ENCODE measurements around the gene IL15RA. TPM values are rescaled to one million over a fixed set of nuclear protein-coding genes. Genes with fewer than 3 reads are reported as not detected.

Gene IL15RA
- total and polyA plus RNA-seq, 12 donors = 2.8 to 55.8 (median 10.0) TPM

GRCh38 chr10:5945561-5946418, 31.6 kb downstream of the IL15RA start:
- TF ChIP-seq, protein P1, sequence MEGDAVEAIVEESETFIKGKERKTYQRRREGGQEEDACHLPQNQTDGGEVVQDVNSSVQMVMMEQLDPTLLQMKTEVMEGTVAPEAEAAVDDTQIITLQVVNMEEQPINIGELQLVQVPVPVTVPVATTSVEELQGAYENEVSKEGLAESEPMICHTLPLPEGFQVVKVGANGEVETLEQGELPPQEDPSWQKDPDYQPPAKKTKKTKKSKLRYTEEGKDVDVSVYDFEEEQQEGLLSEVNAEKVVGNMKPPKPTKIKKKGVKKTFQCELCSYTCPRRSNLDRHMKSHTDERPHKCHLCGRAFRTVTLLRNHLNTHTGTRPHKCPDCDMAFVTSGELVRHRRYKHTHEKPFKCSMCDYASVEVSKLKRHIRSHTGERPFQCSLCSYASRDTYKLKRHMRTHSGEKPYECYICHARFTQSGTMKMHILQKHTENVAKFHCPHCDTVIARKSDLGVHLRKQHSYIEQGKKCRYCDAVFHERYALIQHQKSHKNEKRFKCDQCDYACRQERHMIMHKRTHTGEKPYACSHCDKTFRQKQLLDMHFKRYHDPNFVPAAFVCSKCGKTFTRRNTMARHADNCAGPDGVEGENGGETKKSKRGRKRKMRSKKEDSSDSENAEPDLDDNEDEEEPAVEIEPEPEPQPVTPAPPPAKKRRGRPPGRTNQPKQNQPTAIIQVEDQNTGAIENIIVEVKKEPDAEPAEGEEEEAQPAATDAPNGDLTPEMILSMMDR (IDR thresholded peaks at IDR 0.05) = no peak
- TF ChIP-seq POLR2A (IDR thresholded peaks at IDR 0.05) = no peak
- Histone ChIP-seq H3K27ac (peak overlapping the region; percentile 6 to 94 (median 81)), H3K4me1 (replicated peaks in 1 of 2) (peaks cover 9 to 57% of the 10 kb centered on the region in 2 donors), H3K27me3 (no peaks in the 10 kb centered on the region), H3K36me3 (replicated peaks in 1 of 2) (no peaks in the 10 kb centered on the region), H3K4me3 (peak overlapping the region in 1 of 4 donors; percentile 38), H3K9me3 (replicated peaks in 1 of 3) (no peaks in the 10 kb centered on the region)
- WGBS, 4 donors = 43 to 62% (median 48%) methylated on average over 18 to 21 of the region's 21 CpGs
- intact Hi-C loops (cut with DNase I) = no loop called here
- peak; percentile 50 to 79 (median 68) for DNase-seq

DNA sequence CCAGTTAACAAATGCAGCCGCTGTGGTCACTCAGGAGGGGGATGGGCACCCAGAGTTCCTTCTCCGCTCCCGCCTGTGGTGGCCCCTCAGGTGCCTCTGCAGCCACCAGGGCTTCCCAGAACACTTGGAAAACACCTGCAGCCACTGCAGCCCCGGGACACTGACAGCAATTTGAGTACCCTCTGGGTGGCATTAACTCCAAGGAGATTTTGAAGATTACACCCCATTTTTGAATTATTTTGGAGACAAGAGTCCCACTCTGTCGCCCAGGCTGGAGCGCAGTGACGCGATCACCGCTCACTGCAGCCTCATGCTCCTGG, 32.2 kb downstream of the IL15RA start:
- intact Hi-C loops (cut with DNase I) = no loop called here
- DNase-seq = peak in 1 of 7 donors; percentile 40
- no peaks in the 10 kb centered on the region for H3K9me3 ChIP-seq (replicated peaks in 1 of 3)
- no peaks in the 10 kb centered on the region for H3K27me3 ChIP-seq
- WGBS, 4 donors = 68 to 77% (median 74%) methylated on average over 9 of the region's 9 CpGs
- peak overlapping the region; percentile 6 to 94 (median 81) for H3K27ac ChIP-seq
- TF ChIP-seq, protein P1 (IDR thresholded peaks at IDR 0.05) = no peak
- TF ChIP-seq POLR2A (IDR thresholded peaks at IDR 0.05) = no peak
- H3K36me3 ChIP-seq (replicated peaks in 1 of 2) = no peaks in the 10 kb centered on the region
- H3K4me3 ChIP-seq = peak overlapping the region in 1 of 4 donors; percentile 38
- H3K4me1 ChIP-seq (replicated peaks in 1 of 2) = peaks cover 9 to 53% of the 10 kb centered on the region in 2 donors

- Histone ChIP-seq H3K27me3 (no peaks in the 10 kb centered on the region), H3K36me3 (replicated peaks in 1 of 2) (no peaks in the 10 kb centered on the region), H3K4me1 (replicated peaks in 1 of 2) (peaks cover 9 to 50% of the 10 kb centered on the region in 2 donors), H3K27ac (peak overlapping the region; percentile 52 to 94 (median 82)), H3K9me3 (replicated peaks in 1 of 3) (no peaks in the 10 kb centered on the region), H3K4me3 (peak overlapping the region in 1 of 4 donors; percentile 38)
- intact Hi-C loops (cut with DNase I) = no loop called here
- 34 to 44% (median 42%) methylated on average over 7 of the region's 7 CpGs for WGBS, 4 donors
- DNase-seq = peak; percentile 85 to 96 (median 92)
- TF ChIP-seq, protein P1 (IDR thresholded peaks at IDR 0.05) = no peak
- peak in 1 of 2 donors; percentile 21 for TF ChIP-seq POLR2A (IDR thresholded peaks at IDR 0.05)
These were observed 32.8 kb downstream of the IL15RA start for GRCh38 chr10:5944389-5945189.

- Histone ChIP-seq H3K4me1 (replicated peaks in 1 of 2) (peaks cover 9 to 44% of the 10 kb centered on the region in 2 donors), H3K36me3 (replicated peaks in 1 of 2) (peaks cover 0 to 5% of the 10 kb centered on the region in 2 donors), H3K27ac (peak overlapping the region; percentile 52 to 94 (median 82)), H3K9me3 (replicated peaks in 1 of 3) (no peaks in the 10 kb centered on the region), H3K4me3 (no peak overlapping the region), H3K27me3 (no peaks in the 10 kb centered on the region)
- DNase-seq = peak in 6 of 7 donors; percentile 39 to 61 (median 52)
- intact Hi-C loops (cut with DNase I) = no loop called here
- 58 to 84% (median 67%) methylated on average over 10 to 15 of the region's 15 CpGs for WGBS, 4 donors
- TF ChIP-seq, protein P1 (IDR thresholded peaks at IDR 0.05) = no peak
- no peak for TF ChIP-seq POLR2A (IDR thresholded peaks at IDR 0.05)
These were observed 33.8 kb downstream of the IL15RA start for GRCh38 chr10:5943536-5943935.

Measured in adrenal gland (tissue), 12 donors.